HEK293 (cell line): ENCODE results near the gene IRAK4.
A peak's percentile ranks its signal among the peaks of the same experiment; 100 is the strongest.

Experiments
- CTCF ChIA-PET: fragments of 350-600 bp; formaldehyde crosslinking; extraction: SDS; loops from one replicate; lab custom pipeline; 2021; ENCODE audit warnings: antibody characterized with exemption; lab: Yijun Ruan, JAX
- POLR2A ChIA-PET: fragments of 300-600 bp; formaldehyde crosslinking; extraction: SDS; loops from one replicate; lab custom pipeline; 2020; ENCODE audit warnings: antibody characterized with exemption, inconsistent platforms; lab: Yijun Ruan, JAX
- H3K27ac ChIP-seq: fragments of 200-500 bp; sonication (Bioruptor generic); 2 replicates; pipeline ENCODE4 v1.5.1; 2014; ENCODE audit warnings: low read depth, low read length, control low read depth, inconsistent platforms; ENCODE audit errors: extremely low read depth
- H3K36me3 ChIP-seq, 2 experiments: fragments of 200-500 bp in 1 of 2; sonication (Bioruptor generic) in 1 of 2; 1 replicate in 1 of 2; 2 replicates in 1 of 2; pipeline ENCODE4 v1.5.1; 2014 to 2017; ENCODE audit warnings: inconsistent platforms in 2 of 2, low read length in 2 of 2; ENCODE audit not compliant: control insufficient read depth in 2 of 2, insufficient read depth in 1 of 2
- H3K4me1 ChIP-seq: fragments of 200-500 bp; sonication (Bioruptor generic); 2 replicates; pipeline ENCODE4 v1.5.1; 2014; ENCODE audit warnings: mild to moderate bottlenecking, low read length, inconsistent platforms; ENCODE audit not compliant: control insufficient read depth, insufficient read depth
- H3K4me3 ChIP-seq: 2 replicates; pipeline ENCODE4 v1.5.1; 2011; ENCODE audit warnings: low read depth, mild to moderate bottlenecking, control low read depth, low read length, moderate library complexity
- H3K9me3 ChIP-seq: fragments of 200-500 bp; sonication (Bioruptor generic); 2 replicates; pipeline ENCODE4 v1.5.1; 2014; ENCODE audit warnings: low read depth, low read length, inconsistent platforms; ENCODE audit not compliant: control insufficient read depth, insufficient read depth
- BCL11B ChIP-seq: fragments of 450-650 bp; formaldehyde crosslinking; IDR thresholded peaks from 2 replicates; pipeline ENCODE4 v1.5.1; 2016; ENCODE audit warnings: low read depth, missing biosample characterization, missing genetic modification characterization
- REPIN1 ChIP-seq: fragments of 450-650 bp; formaldehyde crosslinking; IDR thresholded peaks from 2 replicates; pipeline ENCODE4 v1.5.1; 2017; ENCODE audit warnings: missing biosample characterization, missing genetic modification characterization, low read depth
- SCRT2 ChIP-seq: fragments of 450-650 bp; formaldehyde crosslinking; IDR thresholded peaks from 2 replicates; pipeline ENCODE4 v1.5.1; 2016; ENCODE audit warnings: missing biosample characterization, missing genetic modification characterization
- SETDB1 ChIP-seq: IDR thresholded peaks from one replicate; pipeline ENCODE4 v1.6.1; 2017; ENCODE audit warnings: mild to moderate bottlenecking, low read length, moderate library complexity, mixed read lengths; ENCODE audit not compliant: insufficient read length
- ZBTB17 ChIP-seq: fragments of 450-650 bp; formaldehyde crosslinking; IDR thresholded peaks from 2 replicates; pipeline ENCODE4 v1.5.1; 2016; ENCODE audit warnings: missing biosample characterization, missing genetic modification characterization
- ZBTB20 ChIP-seq: fragments of 450-650 bp; formaldehyde crosslinking; IDR thresholded peaks from 2 replicates; pipeline ENCODE4 v1.5.1; 2016; ENCODE audit warnings: missing biosample characterization, missing genetic modification characterization
- ZBTB7A ChIP-seq: fragments of 450-650 bp; formaldehyde crosslinking; IDR thresholded peaks from 2 replicates; pipeline ENCODE4 v1.5.1; 2016; ENCODE audit warnings: low read depth, missing biosample characterization, missing genetic modification characterization
- ZFP41 ChIP-seq: fragments of 450-650 bp; formaldehyde crosslinking; IDR thresholded peaks from 2 replicates; pipeline ENCODE4 v1.5.1; 2016; ENCODE audit warnings: missing biosample characterization, missing genetic modification characterization, borderline replicate concordance
- ZNF112 ChIP-seq: fragments of 450-650 bp; formaldehyde crosslinking; IDR thresholded peaks from 2 replicates; pipeline ENCODE4 v1.5.0; 2017; ENCODE audit warnings: missing biosample characterization, missing genetic modification characterization
- ZNF138 ChIP-seq: fragments of 450-650 bp; formaldehyde crosslinking; IDR thresholded peaks from 2 replicates; pipeline ENCODE4 v1.5.1; 2016; ENCODE audit warnings: missing biosample characterization, missing genetic modification characterization, borderline replicate concordance
- ZNF2 ChIP-seq: fragments of 450-650 bp; formaldehyde crosslinking; IDR thresholded peaks from 2 replicates; pipeline ENCODE4 v1.5.1; 2016; ENCODE audit warnings: missing biosample characterization, missing genetic modification characterization
- ZNF202 ChIP-seq: fragments of 450-650 bp; formaldehyde crosslinking; IDR thresholded peaks from 2 replicates; pipeline ENCODE4 v1.5.1; 2016; ENCODE audit warnings: missing biosample characterization, missing genetic modification characterization, borderline replicate concordance
- ZNF211 ChIP-seq: fragments of 450-650 bp; formaldehyde crosslinking; IDR thresholded peaks from 2 replicates; pipeline ENCODE4 v1.5.1; 2016; ENCODE audit warnings: low read depth, missing biosample characterization, missing genetic modification characterization
- ZNF529 ChIP-seq: fragments of 450-650 bp; formaldehyde crosslinking; IDR thresholded peaks from 2 replicates; pipeline ENCODE4 v1.5.1; 2017; ENCODE audit warnings: missing genetic modification characterization, missing biosample characterization; ENCODE audit not compliant: insufficient replicate concordance
- ZNF623 ChIP-seq: fragments of 450-650 bp; formaldehyde crosslinking; IDR thresholded peaks from 2 replicates; pipeline ENCODE4 v1.5.1; 2016; ENCODE audit warnings: missing biosample characterization, missing genetic modification characterization
- ZNF624 ChIP-seq: fragments of 450-650 bp; formaldehyde crosslinking; IDR thresholded peaks from 2 replicates; pipeline ENCODE4 v1.5.1; 2017; ENCODE audit warnings: missing biosample characterization, missing genetic modification characterization
- ZNF747 ChIP-seq: fragments of 450-650 bp; formaldehyde crosslinking; IDR thresholded peaks from 2 replicates; pipeline ENCODE4 v1.5.1; 2016; ENCODE audit warnings: missing biosample characterization, missing genetic modification characterization
- TF ChIP-seq, protein P1 (sequence below): fragments of 450-650 bp; formaldehyde crosslinking; IDR thresholded peaks from 2 replicates; pipeline ENCODE4 v1.5.0; 2017; ENCODE audit warnings: missing biosample characterization, missing genetic modification characterization, borderline replicate concordance
- TF ChIP-seq, protein P2 (sequence below): fragments of 450-650 bp; formaldehyde crosslinking; IDR thresholded peaks from 2 replicates; pipeline ENCODE4 v1.5.1; 2016; ENCODE audit warnings: missing biosample characterization, missing genetic modification characterization
- TF ChIP-seq, protein P3 (sequence below): fragments of 450-650 bp; IDR thresholded peaks from 2 replicates; pipeline ENCODE4 v1.5.1; 2018; ENCODE audit warnings: missing biosample characterization, missing genetic modification characterization
- TF ChIP-seq, protein P4 (sequence below): fragments of 450-650 bp; formaldehyde crosslinking; IDR thresholded peaks from 2 replicates; pipeline ENCODE4 v1.5.1; 2016; ENCODE audit warnings: missing biosample characterization, missing genetic modification characterization
- TF ChIP-seq, protein P5 (sequence below): fragments of 450-650 bp; formaldehyde crosslinking; IDR thresholded peaks from 2 replicates; pipeline ENCODE4 v1.5.1; 2016; ENCODE audit warnings: missing biosample characterization, missing genetic modification characterization
- TF ChIP-seq, protein P6 (sequence below): fragments of 450-650 bp; formaldehyde crosslinking; IDR thresholded peaks from 2 replicates; pipeline ENCODE4 v1.5.1; 2016; ENCODE audit warnings: missing biosample characterization, missing genetic modification characterization
- TF ChIP-seq, protein P7 (sequence below): fragments of 450-650 bp; formaldehyde crosslinking; conservative IDR thresholded peaks from 2 replicates; pipeline ENCODE4 v1.5.1; 2016; ENCODE audit warnings: low read depth, missing biosample characterization, missing genetic modification characterization

Gene IRAK4

DNA sequence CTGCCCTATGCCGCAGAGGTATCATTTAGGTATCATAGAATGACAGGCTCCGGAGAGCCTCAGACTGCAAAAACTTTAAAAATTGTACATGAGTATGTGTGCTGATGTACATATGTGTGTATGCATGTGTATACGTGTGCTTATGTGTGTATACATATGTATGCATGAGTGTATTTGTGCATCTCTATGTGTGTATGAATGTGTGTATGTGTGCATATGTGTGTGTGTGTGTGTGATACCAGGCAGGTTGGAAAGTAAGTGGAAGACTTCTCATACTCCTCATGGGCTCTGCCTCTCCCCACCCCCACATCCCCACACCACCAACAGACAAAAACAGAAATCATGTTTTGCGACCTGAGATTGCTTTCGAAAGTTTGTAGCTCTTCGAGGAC is 76.5 kb downstream of the IRAK4 start:
- peak overlapping the region; percentile 68 for H3K4me3 ChIP-seq
- no peaks in the 10 kb centered on the region for H3K4me1 ChIP-seq
- ChIA-PET CTCF (interaction anchor here (1.2 to 2.6 kb wide), 2 partner anchors 11 to 47 kb away, joined by 3 to 9 read pairs; no protein-coding TSS in a partner anchor), POLR2A (interaction anchor here (1.4 to 3.5 kb wide), 2 partner anchors 12 to 29 kb away, joined by 3 to 19 read pairs; partner anchors contain the start of gene TWF1)
- H3K27ac ChIP-seq = peak overlapping the region; percentile 78; the same call in 1 of the 2 replicates
- H3K36me3 ChIP-seq = no peaks in the 10 kb centered on the region
- no peaks in the 10 kb centered on the region for H3K9me3 ChIP-seq
- TF ChIP-seq REPIN1 (tag by site-specific recombination) (no peak), ZBTB17 (no peak), ZBTB20 (tag by site-specific recombination) (peak; percentile 61), ZBTB7A (no peak), ZNF138 (tag by site-specific recombination) (no peak), ZNF623 (tag by site-specific recombination) (no peak), ZNF529 (tag by site-specific recombination) (no peak), ZNF211 (tag by site-specific recombination) (no peak), ZNF624 (no peak), ZNF112 (tag by site-specific recombination) (no peak), BCL11B (no peak), SCRT2 (no peak), SETDB1 (no peak), ZNF2 (tag by site-specific recombination) (0 out of 2 replicates have a peak, but pooled peaks have one; percentile 58), ZNF202 (tag by site-specific recombination) (no peak), ZNF747 (tag by site-specific recombination) (no peak), ZFP41 (no peak)
- TF ChIP-seq, protein P1, sequence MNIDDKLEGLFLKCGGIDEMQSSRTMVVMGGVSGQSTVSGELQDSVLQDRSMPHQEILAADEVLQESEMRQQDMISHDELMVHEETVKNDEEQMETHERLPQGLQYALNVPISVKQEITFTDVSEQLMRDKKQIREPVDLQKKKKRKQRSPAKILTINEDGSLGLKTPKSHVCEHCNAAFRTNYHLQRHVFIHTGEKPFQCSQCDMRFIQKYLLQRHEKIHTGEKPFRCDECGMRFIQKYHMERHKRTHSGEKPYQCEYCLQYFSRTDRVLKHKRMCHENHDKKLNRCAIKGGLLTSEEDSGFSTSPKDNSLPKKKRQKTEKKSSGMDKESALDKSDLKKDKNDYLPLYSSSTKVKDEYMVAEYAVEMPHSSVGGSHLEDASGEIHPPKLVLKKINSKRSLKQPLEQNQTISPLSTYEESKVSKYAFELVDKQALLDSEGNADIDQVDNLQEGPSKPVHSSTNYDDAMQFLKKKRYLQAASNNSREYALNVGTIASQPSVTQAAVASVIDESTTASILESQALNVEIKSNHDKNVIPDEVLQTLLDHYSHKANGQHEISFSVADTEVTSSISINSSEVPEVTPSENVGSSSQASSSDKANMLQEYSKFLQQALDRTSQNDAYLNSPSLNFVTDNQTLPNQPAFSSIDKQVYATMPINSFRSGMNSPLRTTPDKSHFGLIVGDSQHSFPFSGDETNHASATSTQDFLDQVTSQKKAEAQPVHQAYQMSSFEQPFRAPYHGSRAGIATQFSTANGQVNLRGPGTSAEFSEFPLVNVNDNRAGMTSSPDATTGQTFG = no peak; the same call in 1 of the 2 replicates
- TF ChIP-seq, protein P2, sequence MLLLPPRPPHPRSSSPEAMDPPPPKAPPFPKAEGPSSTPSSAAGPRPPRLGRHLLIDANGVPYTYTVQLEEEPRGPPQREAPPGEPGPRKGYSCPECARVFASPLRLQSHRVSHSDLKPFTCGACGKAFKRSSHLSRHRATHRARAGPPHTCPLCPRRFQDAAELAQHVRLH (tag by site-specific recombination) = 0 out of 2 replicates have a peak, but pooled peaks have one; percentile 12
- TF ChIP-seq, protein P3, sequence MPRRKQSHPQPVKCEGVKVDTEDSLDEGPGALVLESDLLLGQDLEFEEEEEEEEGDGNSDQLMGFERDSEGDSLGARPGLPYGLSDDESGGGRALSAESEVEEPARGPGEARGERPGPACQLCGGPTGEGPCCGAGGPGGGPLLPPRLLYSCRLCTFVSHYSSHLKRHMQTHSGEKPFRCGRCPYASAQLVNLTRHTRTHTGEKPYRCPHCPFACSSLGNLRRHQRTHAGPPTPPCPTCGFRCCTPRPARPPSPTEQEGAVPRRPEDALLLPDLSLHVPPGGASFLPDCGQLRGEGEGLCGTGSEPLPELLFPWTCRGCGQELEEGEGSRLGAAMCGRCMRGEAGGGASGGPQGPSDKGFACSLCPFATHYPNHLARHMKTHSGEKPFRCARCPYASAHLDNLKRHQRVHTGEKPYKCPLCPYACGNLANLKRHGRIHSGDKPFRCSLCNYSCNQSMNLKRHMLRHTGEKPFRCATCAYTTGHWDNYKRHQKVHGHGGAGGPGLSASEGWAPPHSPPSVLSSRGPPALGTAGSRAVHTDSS (tag by site-specific recombination) = no peak
- TF ChIP-seq, protein P4, sequence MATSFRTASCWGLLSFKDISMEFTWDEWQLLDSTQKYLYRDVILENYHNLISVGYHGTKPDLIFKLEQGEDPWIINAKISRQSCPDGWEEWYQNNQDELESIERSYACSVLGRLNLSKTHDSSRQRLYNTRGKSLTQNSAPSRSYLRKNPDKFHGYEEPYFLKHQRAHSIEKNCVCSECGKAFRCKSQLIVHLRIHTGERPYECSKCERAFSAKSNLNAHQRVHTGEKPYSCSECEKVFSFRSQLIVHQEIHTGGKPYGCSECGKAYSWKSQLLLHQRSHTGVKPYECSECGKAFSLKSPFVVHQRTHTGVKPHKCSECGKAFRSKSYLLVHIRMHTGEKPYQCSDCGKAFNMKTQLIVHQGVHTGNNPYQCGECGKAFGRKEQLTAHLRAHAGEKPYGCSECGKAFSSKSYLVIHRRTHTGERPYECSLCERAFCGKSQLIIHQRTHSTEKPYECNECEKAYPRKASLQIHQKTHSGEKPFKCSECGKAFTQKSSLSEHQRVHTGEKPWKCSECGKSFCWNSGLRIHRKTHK (tag by site-specific recombination) = no peak
- TF ChIP-seq, protein P5, sequence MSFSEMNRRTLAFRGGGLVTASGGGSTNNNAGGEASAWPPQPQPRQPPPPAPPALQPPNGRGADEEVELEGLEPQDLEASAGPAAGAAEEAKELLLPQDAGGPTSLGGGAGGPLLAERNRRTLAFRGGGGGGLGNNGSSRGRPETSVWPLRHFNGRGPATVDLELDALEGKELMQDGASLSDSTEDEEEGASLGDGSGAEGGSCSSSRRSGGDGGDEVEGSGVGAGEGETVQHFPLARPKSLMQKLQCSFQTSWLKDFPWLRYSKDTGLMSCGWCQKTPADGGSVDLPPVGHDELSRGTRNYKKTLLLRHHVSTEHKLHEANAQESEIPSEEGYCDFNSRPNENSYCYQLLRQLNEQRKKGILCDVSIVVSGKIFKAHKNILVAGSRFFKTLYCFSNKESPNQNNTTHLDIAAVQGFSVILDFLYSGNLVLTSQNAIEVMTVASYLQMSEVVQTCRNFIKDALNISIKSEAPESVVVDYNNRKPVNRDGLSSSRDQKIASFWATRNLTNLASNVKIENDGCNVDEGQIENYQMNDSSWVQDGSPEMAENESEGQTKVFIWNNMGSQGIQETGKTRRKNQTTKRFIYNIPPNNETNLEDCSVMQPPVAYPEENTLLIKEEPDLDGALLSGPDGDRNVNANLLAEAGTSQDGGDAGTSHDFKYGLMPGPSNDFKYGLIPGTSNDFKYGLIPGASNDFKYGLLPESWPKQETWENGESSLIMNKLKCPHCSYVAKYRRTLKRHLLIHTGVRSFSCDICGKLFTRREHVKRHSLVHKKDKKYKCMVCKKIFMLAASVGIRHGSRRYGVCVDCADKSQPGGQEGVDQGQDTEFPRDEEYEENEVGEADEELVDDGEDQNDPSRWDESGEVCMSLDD (tag by site-specific recombination) = no peak
- TF ChIP-seq, protein P6, sequence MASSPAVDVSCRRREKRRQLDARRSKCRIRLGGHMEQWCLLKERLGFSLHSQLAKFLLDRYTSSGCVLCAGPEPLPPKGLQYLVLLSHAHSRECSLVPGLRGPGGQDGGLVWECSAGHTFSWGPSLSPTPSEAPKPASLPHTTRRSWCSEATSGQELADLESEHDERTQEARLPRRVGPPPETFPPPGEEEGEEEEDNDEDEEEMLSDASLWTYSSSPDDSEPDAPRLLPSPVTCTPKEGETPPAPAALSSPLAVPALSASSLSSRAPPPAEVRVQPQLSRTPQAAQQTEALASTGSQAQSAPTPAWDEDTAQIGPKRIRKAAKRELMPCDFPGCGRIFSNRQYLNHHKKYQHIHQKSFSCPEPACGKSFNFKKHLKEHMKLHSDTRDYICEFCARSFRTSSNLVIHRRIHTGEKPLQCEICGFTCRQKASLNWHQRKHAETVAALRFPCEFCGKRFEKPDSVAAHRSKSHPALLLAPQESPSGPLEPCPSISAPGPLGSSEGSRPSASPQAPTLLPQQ (tag by site-specific recombination) = no peak
- TF ChIP-seq, protein P7, sequence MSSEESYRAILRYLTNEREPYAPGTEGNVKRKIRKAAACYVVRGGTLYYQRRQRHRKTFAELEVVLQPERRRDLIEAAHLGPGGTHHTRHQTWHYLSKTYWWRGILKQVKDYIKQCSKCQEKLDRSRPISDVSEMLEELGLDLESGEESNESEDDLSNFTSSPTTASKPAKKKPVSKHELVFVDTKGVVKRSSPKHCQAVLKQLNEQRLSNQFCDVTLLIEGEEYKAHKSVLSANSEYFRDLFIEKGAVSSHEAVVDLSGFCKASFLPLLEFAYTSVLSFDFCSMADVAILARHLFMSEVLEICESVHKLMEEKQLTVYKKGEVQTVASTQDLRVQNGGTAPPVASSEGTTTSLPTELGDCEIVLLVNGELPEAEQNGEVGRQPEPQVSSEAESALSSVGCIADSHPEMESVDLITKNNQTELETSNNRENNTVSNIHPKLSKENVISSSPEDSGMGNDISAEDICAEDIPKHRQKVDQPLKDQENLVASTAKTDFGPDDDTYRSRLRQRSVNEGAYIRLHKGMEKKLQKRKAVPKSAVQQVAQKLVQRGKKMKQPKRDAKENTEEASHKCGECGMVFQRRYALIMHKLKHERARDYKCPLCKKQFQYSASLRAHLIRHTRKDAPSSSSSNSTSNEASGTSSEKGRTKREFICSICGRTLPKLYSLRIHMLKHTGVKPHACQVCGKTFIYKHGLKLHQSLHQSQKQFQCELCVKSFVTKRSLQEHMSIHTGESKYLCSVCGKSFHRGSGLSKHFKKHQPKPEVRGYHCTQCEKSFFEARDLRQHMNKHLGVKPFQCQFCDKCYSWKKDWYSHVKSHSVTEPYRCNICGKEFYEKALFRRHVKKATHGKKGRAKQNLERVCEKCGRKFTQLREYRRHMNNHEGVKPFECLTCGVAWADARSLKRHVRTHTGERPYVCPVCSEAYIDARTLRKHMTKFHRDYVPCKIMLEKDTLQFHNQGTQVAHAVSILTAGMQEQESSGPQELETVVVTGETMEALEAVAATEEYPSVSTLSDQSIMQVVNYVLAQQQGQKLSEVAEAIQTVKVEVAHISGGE (tag by site-specific recombination) = no peak
